GM12878 (cell line): ENCODE data around the gene PPP2R3B. TPM values are rescaled to one million over a fixed set of nuclear protein-coding genes. Genes with fewer than 3 reads are reported as not detected.

ENCODE experiments used
- ASH2L ChIP-seq: fragments of 300-600, 200-600 bp; sonication (generic); IDR thresholded peaks from 2 replicates; pipeline ENCODE4 v1.6.1; 2017; ENCODE audit warnings: low read depth, mild to moderate bottlenecking, borderline replicate concordance
- ATF7 ChIP-seq: fragments of 450-650 bp; IDR thresholded peaks from 2 replicates; pipeline ENCODE4 v1.6.1; 2016; ENCODE audit warnings: low read depth, mild to moderate bottlenecking
- BHLHE40 ChIP-seq, 2 experiments: fragments of 450-650 bp in 1 of 2; IDR thresholded peaks; 2 replicates each; pipeline ENCODE4 v1.6.1; 2011 to 2017; ENCODE audit warnings: low read depth in 2 of 2, borderline replicate concordance in 1 of 2, improper control_type of control experiment in 1 of 2, low read length in 1 of 2, mild to moderate bottlenecking in 1 of 2
- DPF2 ChIP-seq: fragments of 450-650 bp; IDR thresholded peaks from 2 replicates; pipeline ENCODE4 v1.6.1; 2017; ENCODE audit warnings: mild to moderate bottlenecking
- FOXK2 ChIP-seq: fragments of 450-650 bp; IDR thresholded peaks from 2 replicates; pipeline ENCODE4 v1.6.1; 2017; ENCODE audit warnings: mild to moderate bottlenecking, moderate library complexity
- GATAD2B ChIP-seq: fragments of 450-650 bp; conservative IDR thresholded peaks from 2 replicates; pipeline ENCODE4 v1.6.1; 2017; ENCODE audit warnings: low read depth, mild to moderate bottlenecking, moderate library complexity
- HDAC2 ChIP-seq: fragments of 200-600 bp; sonication (generic); IDR thresholded peaks from 2 replicates; pipeline ENCODE4 v1.6.1; 2017
- HDGF ChIP-seq: fragments of 450-650 bp; IDR thresholded peaks from 2 replicates; pipeline ENCODE4 v1.6.1; 2016; ENCODE audit warnings: antibody characterized with exemption
- MEF2A ChIP-seq: IDR thresholded peaks from 2 replicates; pipeline ENCODE4 v1.6.1; 2011; ENCODE audit warnings: low read depth, mild to moderate bottlenecking, low read length, moderate library complexity; ENCODE audit not compliant: insufficient read depth
- NBN ChIP-seq: fragments of 450-650 bp; IDR thresholded peaks from 2 replicates; pipeline ENCODE4 v1.6.1; 2016
- NRF1 ChIP-seq: conservative IDR thresholded peaks from 2 replicates; pipeline ENCODE4 v1.6.1; 2011; ENCODE audit warnings: mild to moderate bottlenecking, low read depth, low read length, improper control_type of control experiment
- PML ChIP-seq: IDR thresholded peaks from 2 replicates; pipeline ENCODE4 v1.6.1; 2012; ENCODE audit warnings: low read length, inconsistent platforms
- POLR2A ChIP-seq: IDR thresholded peaks from 2 replicates; pipeline ENCODE4 v1.6.1; 2011; ENCODE audit warnings: low read depth, mild to moderate bottlenecking, low read length
- POLR2AphosphoS2 ChIP-seq: IDR thresholded peaks from 2 replicates; pipeline ENCODE4 v1.6.1; 2011; ENCODE audit warnings: low read depth, mild to moderate bottlenecking, low read length, improper control_type of control experiment, moderate library complexity
- RAD51 ChIP-seq: fragments of 450-650 bp; IDR thresholded peaks from 2 replicates; pipeline ENCODE4 v1.6.1; 2016; ENCODE audit warnings: moderate library complexity, mild to moderate bottlenecking, inconsistent platforms
- SIN3A ChIP-seq: IDR thresholded peaks from 2 replicates; pipeline ENCODE4 v1.6.1; 2012; ENCODE audit warnings: low read depth, low read length, improper control_type of control experiment
- SIX5 ChIP-seq: IDR thresholded peaks from 2 replicates; pipeline ENCODE4 v1.6.1; 2011; ENCODE audit warnings: mild to moderate bottlenecking, low read depth, low read length, moderate library complexity; ENCODE audit not compliant: severe bottlenecking
- SRF ChIP-seq, 2 experiments: IDR thresholded peaks; 2 replicates each; pipeline ENCODE4 v1.6.1; 2011; ENCODE audit warnings: low read depth in 2 of 2, low read length in 2 of 2, mild to moderate bottlenecking in 1 of 2, moderate library complexity in 1 of 2
- TAF1 ChIP-seq: IDR thresholded peaks from 2 replicates; pipeline ENCODE4 v1.6.1; 2011; ENCODE audit warnings: mild to moderate bottlenecking, low read depth, low read length, borderline replicate concordance
- TARDBP ChIP-seq: IDR thresholded peaks from 2 replicates; pipeline ENCODE4 v1.6.1; 2016; ENCODE audit warnings: borderline replicate concordance
- polyA plus RNA-seq, 11 experiments: library from polyadenylated mRNA; depleted of rRNA in 4 of 11; unstranded in 6 of 11; stranded (reverse) in 5 of 11; fragments of >200 nt; fragmentation: Nextera tagmentation in 4 of 11; fragmentation: Illumina TruSeq in 1 of 11; extraction: Ambion mirVana in 4 of 11; extraction: Trizol in 1 of 11; gene quantifications; 1 replicate in 1 of 11; 2 replicates in 10 of 11; pipeline versions ENCODE4 v1.2.1 to v1.2.3, GENCODE V29; 2011 to 2016; ENCODE audit warnings: inconsistent platforms in 2 of 11, missing spikeins in 2 of 11, low read depth in 1 of 11
- total RNA-seq, 4 experiments: library from RNA; depleted of rRNA in 3 of 4; stranded (reverse); fragments of >200 nt in 3 of 4; fragmentation: Illumina TruSeq in 1 of 4; extraction: Trizol in 1 of 4; gene quantifications; 2 replicates each; pipeline versions ENCODE4 v1.2.1 to v1.2.3, GENCODE V29; 2013 to 2021
- TF ChIP-seq, protein P1 (sequence below): fragments of 450-650 bp; conservative IDR thresholded peaks from 2 replicates; pipeline ENCODE4 v1.6.1; 2017; ENCODE audit warnings: mild to moderate bottlenecking, moderate library complexity
- TF ChIP-seq, protein P2 (sequence below): fragments of 450-650 bp; IDR thresholded peaks from 2 replicates; pipeline ENCODE4 v1.6.1; 2017; ENCODE audit warnings: low read depth, mild to moderate bottlenecking, moderate library complexity
- TF ChIP-seq, protein P3 (sequence below): IDR thresholded peaks from 2 replicates; pipeline ENCODE4 v1.6.1; 2012; ENCODE audit warnings: low read depth, low read length, improper control_type of control experiment

Gene PPP2R3B
- total and polyA plus RNA-seq, 10 of the 15 experiments (the other 5 are each of a cell fraction or from before 2014, with no cell fraction given): 0.11 to 34.3 (median 9.7) TPM; not detected in 1

DNA sequence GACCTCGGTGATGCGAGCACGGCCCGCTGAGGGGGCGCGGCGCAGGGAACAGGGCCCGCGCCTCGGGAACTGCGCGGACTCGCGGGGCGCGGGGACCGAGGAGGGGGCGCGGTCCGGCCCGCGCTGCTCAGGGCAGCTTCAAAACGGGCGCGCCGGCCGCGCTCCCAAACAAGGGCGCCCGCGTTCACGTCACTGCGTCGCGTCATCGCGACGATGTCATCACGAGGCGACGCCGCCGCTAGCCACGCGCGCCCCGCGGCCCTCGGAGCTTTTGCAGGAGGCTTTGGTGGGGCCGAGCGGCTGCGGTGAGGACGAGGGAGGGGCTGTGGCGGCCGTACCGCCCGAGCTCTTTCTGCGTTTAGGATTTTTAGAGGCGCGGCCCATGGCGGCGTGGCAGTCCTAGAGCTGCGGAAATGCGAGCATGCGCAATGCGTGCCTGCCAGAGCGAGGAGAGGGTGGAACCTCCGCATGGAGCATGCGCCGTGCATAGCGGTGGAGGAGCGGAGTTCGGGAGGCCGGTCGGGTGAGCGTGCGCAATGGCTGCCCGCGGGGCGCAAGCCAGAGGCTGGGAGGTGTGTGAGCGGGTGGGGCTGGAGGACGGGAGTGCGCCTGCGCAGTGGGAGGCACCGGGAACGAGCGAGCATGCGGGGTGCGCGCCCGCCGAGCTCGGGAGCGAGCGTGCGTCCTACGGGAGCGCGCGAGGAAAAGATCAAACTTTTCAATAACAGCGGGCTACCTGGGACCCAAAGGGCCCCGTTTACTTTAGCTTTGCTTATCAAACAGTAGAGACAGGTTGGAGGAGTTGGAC is at the start of gene PPP2R3B (continued):
- peak; percentile 43 for TF ChIP-seq TAF1
- 0 out of 2 replicates have a peak, but pooled peaks have one; percentile 34 for TF ChIP-seq ATF7
- TF ChIP-seq, protein P1, sequence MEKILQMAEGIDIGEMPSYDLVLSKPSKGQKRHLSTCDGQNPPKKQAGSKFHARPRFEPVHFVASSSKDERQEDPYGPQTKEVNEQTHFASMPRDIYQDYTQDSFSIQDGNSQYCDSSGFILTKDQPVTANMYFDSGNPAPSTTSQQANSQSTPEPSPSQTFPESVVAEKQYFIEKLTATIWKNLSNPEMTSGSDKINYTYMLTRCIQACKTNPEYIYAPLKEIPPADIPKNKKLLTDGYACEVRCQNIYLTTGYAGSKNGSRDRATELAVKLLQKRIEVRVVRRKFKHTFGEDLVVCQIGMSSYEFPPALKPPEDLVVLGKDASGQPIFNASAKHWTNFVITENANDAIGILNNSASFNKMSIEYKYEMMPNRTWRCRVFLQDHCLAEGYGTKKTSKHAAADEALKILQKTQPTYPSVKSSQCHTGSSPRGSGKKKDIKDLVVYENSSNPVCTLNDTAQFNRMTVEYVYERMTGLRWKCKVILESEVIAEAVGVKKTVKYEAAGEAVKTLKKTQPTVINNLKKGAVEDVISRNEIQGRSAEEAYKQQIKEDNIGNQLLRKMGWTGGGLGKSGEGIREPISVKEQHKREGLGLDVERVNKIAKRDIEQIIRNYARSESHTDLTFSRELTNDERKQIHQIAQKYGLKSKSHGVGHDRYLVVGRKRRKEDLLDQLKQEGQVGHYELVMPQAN: peak; percentile 98
- TF ChIP-seq, protein P2, sequence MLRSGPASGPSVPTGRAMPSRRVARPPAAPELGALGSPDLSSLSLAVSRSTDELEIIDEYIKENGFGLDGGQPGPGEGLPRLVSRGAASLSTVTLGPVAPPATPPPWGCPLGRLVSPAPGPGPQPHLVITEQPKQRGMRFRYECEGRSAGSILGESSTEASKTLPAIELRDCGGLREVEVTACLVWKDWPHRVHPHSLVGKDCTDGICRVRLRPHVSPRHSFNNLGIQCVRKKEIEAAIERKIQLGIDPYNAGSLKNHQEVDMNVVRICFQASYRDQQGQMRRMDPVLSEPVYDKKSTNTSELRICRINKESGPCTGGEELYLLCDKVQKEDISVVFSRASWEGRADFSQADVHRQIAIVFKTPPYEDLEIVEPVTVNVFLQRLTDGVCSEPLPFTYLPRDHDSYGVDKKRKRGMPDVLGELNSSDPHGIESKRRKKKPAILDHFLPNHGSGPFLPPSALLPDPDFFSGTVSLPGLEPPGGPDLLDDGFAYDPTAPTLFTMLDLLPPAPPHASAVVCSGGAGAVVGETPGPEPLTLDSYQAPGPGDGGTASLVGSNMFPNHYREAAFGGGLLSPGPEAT: peak; percentile 80; the same call in 1 of the 2 replicates
- TF ChIP-seq, protein P3, sequence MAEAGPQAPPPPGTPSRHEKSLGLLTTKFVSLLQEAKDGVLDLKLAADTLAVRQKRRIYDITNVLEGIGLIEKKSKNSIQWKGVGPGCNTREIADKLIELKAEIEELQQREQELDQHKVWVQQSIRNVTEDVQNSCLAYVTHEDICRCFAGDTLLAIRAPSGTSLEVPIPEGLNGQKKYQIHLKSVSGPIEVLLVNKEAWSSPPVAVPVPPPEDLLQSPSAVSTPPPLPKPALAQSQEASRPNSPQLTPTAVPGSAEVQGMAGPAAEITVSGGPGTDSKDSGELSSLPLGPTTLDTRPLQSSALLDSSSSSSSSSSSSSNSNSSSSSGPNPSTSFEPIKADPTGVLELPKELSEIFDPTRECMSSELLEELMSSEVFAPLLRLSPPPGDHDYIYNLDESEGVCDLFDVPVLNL: peak; percentile 92
- TF ChIP-seq NRF1: peak; percentile 99
- TF ChIP-seq ASH2L: peak; percentile 95; the same call in 1 of the 2 replicates
- peak; percentile 80; the same call in 1 of the 2 replicates for TF ChIP-seq DPF2
- TF ChIP-seq SRF (IDR thresholded peaks at IDR 0.05; ENCODE audit: low read depth in 2 of 2, low read length in 2 of 2): peak; percentile 90 to 94
- TF ChIP-seq HDGF: peak; percentile 96
- TF ChIP-seq FOXK2: peak; percentile 61; the same call in 1 of the 2 replicates
- TF ChIP-seq POLR2A: peak; percentile 88
- no peak for TF ChIP-seq RAD51
- TF ChIP-seq POLR2AphosphoS2: peak; percentile 52; the same call in 1 of the 2 replicates
- TF ChIP-seq HDAC2: 0 out of 2 replicates have a peak, but pooled peaks have one; percentile 66
- TF ChIP-seq TARDBP: 0 out of 2 replicates have a peak, but pooled peaks have one; percentile 52
- TF ChIP-seq MEF2A: peak; percentile 58; the same call in 1 of the 2 replicates
- peak; percentile 92; the same call in 1 of the 2 replicates for TF ChIP-seq PML
- TF ChIP-seq NBN: peak; percentile 97
- peak; percentile 81 for TF ChIP-seq GATAD2B
- peak; percentile 97 for TF ChIP-seq SIN3A
- peak in 1 of 2 experiments; percentile 70; a peak in 2 of 4 replicates for TF ChIP-seq BHLHE40 (IDR thresholded peaks at IDR 0.05; ENCODE audit: borderline replicate concordance in 1 of 2, low read depth in 2 of 2, low read length in 1 of 2)
- TF ChIP-seq SIX5: peak; percentile 62
